Activated B cell treated with CpG ODN at 0.5 μM for 24 hours (primary cell): ENCODE results near the gene GRAMD1A. TPM values are rescaled to one million over a fixed set of nuclear protein-coding genes. Genes with fewer than 3 reads are reported as not detected.
"Not testable (repeated sequence)": the region's sequence is repeated elsewhere in the genome, so short reads cannot be mapped to it uniquely, and the experiment has no call there.

Experiments used
- ATAC-seq: fragments of 200-7000 bp; cut with Tn5 transposase; one replicate; pipeline ENCODE4 v1.10.0; 2021; ENCODE audit warnings: low read depth, mild to moderate bottlenecking, moderate library complexity
- CTCF ChIA-PET: fragments of 350-600 bp; sonication (Branson Sonifier 250); formaldehyde crosslinking; loops from one replicate; lab custom pipeline; 2021; ENCODE audit warnings: antibody characterized with exemption; lab: Charles Lee
- POLR2A ChIA-PET: fragments of 350-600 bp; sonication (Branson Sonifier 250); formaldehyde crosslinking; loops from one replicate; lab custom pipeline; 2021; ENCODE audit warnings: antibody characterized with exemption; lab: Charles Lee
- DNase-seq: peaks from one replicate; pipeline ENCODE4 v3.0.0; 2022
- H3K27ac Mint-ChIP-seq: one replicate; pipeline ENCODE4 v1.8.0; 2020; ENCODE audit warnings: mixed read lengths
- H3K27me3 Mint-ChIP-seq: one replicate; pipeline ENCODE4 v1.8.0; 2021; ENCODE audit warnings: mixed read lengths
- H3K36me3 Mint-ChIP-seq: one replicate; pipeline ENCODE4 v1.8.0; 2021; ENCODE audit warnings: low read depth, mixed read lengths
- H3K4me1 Mint-ChIP-seq: one replicate; pipeline ENCODE4 v1.8.0; 2021; ENCODE audit warnings: mixed read lengths
- H3K4me3 Mint-ChIP-seq: one replicate; pipeline ENCODE4 v1.8.0; 2020; ENCODE audit warnings: mild to moderate bottlenecking, mixed read lengths
- H3K9me3 Mint-ChIP-seq: one replicate; pipeline ENCODE4 v1.8.0; 2020; ENCODE audit warnings: mixed read lengths
- intact Hi-C: fragments of 100-400 bp; cut with micrococcal nuclease; formaldehyde crosslinking; loops from one replicate; pipeline ENCODE4 v1.15.1; 2024
- total RNA-seq: library from RNA; stranded (reverse); gene quantifications from 2 replicates; pipeline ENCODE4 v1.2.3, GENCODE V29; 2022
- TF ChIP-seq, protein P1 (sequence below): fragments of 200-600 bp; IDR thresholded peaks from one replicate; pipeline ENCODE4 v1.8.0; 2022; ENCODE audit warnings: antibody characterized with exemption, mild to moderate bottlenecking

GRAMD1A gene
- total RNA-seq, 1 donor from 2014 or later = 52.9 TPM

DNA sequence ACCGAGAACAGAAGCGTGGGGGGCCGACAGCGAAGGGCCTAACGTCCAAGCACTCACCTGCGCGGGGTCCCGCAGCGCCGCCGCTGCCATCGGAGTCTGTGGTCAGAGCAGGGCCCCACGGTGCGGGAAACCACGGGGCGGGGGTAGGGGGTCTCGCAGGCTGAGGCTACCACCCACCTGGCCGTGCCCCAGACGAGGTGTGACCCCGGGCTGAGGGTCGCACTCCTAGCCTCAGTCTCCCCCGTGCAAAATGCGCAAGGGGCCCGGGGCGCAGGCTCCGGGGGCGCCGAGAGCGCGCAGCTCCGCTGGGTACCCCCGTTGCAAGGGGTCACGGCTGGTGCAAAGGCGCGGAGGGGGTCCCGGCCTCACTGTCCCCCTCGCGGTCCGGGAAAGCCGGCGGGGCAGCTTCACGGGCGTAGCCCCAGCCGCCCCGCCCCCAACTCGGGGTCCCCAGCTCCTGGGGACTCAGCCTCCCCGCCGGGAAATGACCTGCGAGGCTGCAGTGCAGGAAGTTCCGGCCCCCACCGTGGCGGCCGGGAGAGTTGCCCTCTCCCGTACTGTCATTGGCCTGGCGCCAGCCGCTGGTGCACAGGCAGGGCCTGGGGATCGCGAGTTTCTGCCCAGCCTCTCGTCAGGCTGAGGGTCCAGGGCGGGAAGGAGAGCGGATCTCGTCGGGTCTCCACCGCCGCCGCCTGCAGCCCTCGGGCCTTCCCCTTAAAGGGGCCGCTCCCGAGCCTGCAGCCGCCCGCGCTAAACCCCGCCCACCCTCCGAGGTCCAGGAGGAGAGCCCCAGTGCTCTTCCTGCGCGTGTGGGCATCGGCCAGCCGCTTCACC is 36.3 kb upstream of the GRAMD1A start, which contains the start of gene ZNF792:
Gene ZNF792, minus strand, starts transcription at position 657 of the 834 bp plus-strand sequence. Its CDS starts 567 bp downstream, at position 90.
- TF ChIP-seq, protein P1, sequence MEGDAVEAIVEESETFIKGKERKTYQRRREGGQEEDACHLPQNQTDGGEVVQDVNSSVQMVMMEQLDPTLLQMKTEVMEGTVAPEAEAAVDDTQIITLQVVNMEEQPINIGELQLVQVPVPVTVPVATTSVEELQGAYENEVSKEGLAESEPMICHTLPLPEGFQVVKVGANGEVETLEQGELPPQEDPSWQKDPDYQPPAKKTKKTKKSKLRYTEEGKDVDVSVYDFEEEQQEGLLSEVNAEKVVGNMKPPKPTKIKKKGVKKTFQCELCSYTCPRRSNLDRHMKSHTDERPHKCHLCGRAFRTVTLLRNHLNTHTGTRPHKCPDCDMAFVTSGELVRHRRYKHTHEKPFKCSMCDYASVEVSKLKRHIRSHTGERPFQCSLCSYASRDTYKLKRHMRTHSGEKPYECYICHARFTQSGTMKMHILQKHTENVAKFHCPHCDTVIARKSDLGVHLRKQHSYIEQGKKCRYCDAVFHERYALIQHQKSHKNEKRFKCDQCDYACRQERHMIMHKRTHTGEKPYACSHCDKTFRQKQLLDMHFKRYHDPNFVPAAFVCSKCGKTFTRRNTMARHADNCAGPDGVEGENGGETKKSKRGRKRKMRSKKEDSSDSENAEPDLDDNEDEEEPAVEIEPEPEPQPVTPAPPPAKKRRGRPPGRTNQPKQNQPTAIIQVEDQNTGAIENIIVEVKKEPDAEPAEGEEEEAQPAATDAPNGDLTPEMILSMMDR = no peak
- H3K9me3 Mint-ChIP-seq = peaks cover 20% of the 10 kb centered on the region
- intact Hi-C loops = loop anchor here (5.0 kb wide), 1 partner anchor 36 kb away; the partner anchor contains the start of gene ZNF30
- DNase-seq = peak; percentile 52
- peaks cover 32% of the 10 kb centered on the region for H3K36me3 Mint-ChIP-seq
- H3K27ac Mint-ChIP-seq = peak within 1 kb of the TSS; percentile 71
- ChIA-PET CTCF (interaction anchor here (1.0 to 1.4 kb wide), 2 partner anchors 49 to 80 kb away, joined by 4 read pairs; no protein-coding TSS in a partner anchor), POLR2A (interaction anchor here (1.4 kb wide), 1 partner anchor 37 kb away, joined by 5 read pairs; the partner anchor contains the start of gene ZNF30)
- peaks cover 27% of the 10 kb centered on the region for H3K4me1 Mint-ChIP-seq
- ATAC-seq = peak; percentile 82
- H3K27me3 Mint-ChIP-seq = no peaks in the 10 kb centered on the region
- H3K4me3 Mint-ChIP-seq = peak within 1 kb of the TSS; percentile 88

DNA sequence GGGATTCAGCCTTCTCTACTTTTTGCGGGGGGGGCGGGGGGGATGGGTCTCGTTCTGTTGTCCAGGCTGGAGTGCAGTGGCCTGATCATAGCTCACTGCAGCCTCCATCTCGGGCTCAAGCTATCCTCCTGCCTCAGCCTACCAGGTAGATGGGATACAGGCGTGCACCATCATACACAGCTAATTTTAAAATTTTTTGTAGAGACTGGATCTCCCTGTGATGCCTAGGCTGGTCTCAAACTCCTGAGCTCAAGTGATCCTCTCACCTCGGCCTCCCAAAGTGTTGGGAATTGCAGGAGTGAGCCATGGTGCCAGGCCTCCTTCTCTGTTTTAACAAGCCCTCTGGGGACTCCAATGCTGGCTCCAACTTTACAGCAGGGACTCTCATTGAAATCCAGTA is 35.5 kb upstream of the GRAMD1A start:
- ChIA-PET CTCF (interaction anchor here (0.6 to 1.4 kb wide), 2 partner anchors 80 to 697 kb away, joined by 3 to 4 read pairs; no protein-coding TSS in a partner anchor), POLR2A (interaction anchor here (0.7 to 1.4 kb wide), 2 partner anchors 38 to 110 kb away, joined by 5 to 7 read pairs; partner anchors contain the start of gene ZNF30)
- peaks cover 24% of the 10 kb centered on the region for H3K36me3 Mint-ChIP-seq
- H3K27me3 Mint-ChIP-seq = peaks cover under 1% of the 10 kb centered on the region
- peaks cover 16% of the 10 kb centered on the region for H3K9me3 Mint-ChIP-seq
- ATAC-seq = no peak
- H3K4me1 Mint-ChIP-seq = peaks cover 27% of the 10 kb centered on the region
- H3K4me3 Mint-ChIP-seq = peak overlapping the region; percentile 41
- no peak overlapping the region for H3K27ac Mint-ChIP-seq
- intact Hi-C loops = loop anchor here (5.0 kb wide), 1 partner anchor 37 kb away; the partner anchor contains the start of gene ZNF30
- TF ChIP-seq, protein P1 = no peak
- DNase-seq = no peak

DNA sequence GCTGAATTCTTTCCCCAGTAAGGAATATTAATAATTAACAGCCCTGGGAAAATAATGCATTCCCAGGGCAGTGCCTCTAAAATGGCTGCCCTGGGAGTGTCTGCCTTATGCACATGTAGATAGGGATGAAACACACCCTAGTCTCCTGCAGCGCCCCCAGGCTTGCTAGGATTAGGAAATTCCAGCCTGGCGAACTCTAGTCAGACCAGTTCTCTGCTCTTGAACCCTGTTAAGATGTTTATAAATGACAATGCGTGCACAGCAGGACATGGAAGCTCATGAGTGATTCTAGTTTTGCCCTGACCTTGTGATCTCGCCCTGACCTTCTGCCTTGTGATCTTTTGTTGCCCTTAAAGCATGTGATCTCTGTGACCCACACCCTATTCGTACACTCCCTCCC is 34.6 kb upstream of the GRAMD1A start:
- intact Hi-C loops, DNase-seq, H3K9me3 Mint-ChIP-seq, CTCF ChIA-PET, POLR2A ChIA-PET, H3K27ac Mint-ChIP-seq, H3K27me3 Mint-ChIP-seq, ATAC-seq: not testable (repeated sequence)
- peaks cover 27% of the 10 kb centered on the region for H3K4me1 Mint-ChIP-seq
- peaks cover 15% of the 10 kb centered on the region for H3K36me3 Mint-ChIP-seq
- H3K4me3 Mint-ChIP-seq = peak overlapping the region; percentile 47

DNA sequence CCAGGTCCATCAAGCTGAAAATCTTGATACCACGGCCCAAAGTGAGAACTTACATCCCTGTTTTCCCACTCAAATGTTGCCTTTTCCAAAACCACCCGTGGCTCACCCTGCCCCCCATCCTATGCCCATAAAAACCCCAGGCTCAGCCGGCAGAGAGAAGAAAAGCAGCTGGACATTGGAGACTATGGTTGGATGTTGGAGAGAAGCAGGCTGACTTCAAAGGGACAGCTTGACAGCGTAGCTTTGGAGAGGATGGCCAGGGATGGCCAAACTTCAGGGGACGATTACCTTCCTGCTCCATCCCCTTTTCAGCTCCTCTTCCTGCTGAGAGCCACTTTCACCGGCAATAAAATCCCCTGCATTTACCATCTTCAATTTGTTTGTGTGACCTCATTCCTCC is 32.6 kb upstream of the GRAMD1A start:
- POLR2A ChIA-PET = no interaction called here
- TF ChIP-seq, protein P1 = no peak

DNA sequence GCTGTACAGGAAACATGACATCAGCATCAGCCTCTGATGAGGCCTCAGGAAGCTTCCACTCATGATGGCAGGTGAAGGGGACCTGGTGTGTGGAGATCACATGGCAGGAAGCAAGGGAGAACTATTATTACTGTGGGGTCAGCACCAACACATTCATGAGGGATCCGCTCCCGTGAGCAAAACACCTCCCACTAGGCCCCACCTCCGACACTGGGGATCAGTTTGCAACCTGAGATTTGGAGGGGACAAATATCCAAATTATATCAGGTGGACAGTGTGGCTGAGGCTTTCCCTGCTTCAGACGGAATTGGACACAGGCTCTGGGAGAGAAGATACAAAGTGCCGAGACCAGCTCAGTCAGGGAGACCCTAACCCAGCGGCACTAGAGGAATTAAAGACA is 30.4 kb upstream of the GRAMD1A start:
- no peak for DNase-seq
- ATAC-seq = no peak
- ChIA-PET POLR2A (no interaction called here), CTCF (no interaction called here)
- peaks cover 5% of the 10 kb centered on the region for H3K4me1 Mint-ChIP-seq
- H3K9me3 Mint-ChIP-seq = peaks cover 3% of the 10 kb centered on the region
- H3K27ac Mint-ChIP-seq = no peak overlapping the region
- intact Hi-C loops = no loop called here
- TF ChIP-seq, protein P1 = no peak
- no peaks in the 10 kb centered on the region for H3K36me3 Mint-ChIP-seq
- H3K4me3 Mint-ChIP-seq = no peak overlapping the region
- H3K27me3 Mint-ChIP-seq = peaks cover 9% of the 10 kb centered on the region

More for the DNA sequence above, 32.6 kb upstream of the GRAMD1A start:
- no peaks in the 10 kb centered on the region for H3K36me3 Mint-ChIP-seq
- no peak for DNase-seq
- peaks cover 12% of the 10 kb centered on the region for H3K4me1 Mint-ChIP-seq
- intact Hi-C loops = no loop called here
- H3K27me3 Mint-ChIP-seq = peaks cover 6% of the 10 kb centered on the region
- ATAC-seq = no peak
- H3K4me3 Mint-ChIP-seq = no peak overlapping the region
- CTCF ChIA-PET = interaction anchor here (0.7 kb wide), 1 partner anchor 36 kb away, joined by 3 read pairs; no protein-coding TSS in a partner anchor
- H3K27ac Mint-ChIP-seq = no peak overlapping the region
- H3K9me3 Mint-ChIP-seq = peaks cover 3% of the 10 kb centered on the region

DNA sequence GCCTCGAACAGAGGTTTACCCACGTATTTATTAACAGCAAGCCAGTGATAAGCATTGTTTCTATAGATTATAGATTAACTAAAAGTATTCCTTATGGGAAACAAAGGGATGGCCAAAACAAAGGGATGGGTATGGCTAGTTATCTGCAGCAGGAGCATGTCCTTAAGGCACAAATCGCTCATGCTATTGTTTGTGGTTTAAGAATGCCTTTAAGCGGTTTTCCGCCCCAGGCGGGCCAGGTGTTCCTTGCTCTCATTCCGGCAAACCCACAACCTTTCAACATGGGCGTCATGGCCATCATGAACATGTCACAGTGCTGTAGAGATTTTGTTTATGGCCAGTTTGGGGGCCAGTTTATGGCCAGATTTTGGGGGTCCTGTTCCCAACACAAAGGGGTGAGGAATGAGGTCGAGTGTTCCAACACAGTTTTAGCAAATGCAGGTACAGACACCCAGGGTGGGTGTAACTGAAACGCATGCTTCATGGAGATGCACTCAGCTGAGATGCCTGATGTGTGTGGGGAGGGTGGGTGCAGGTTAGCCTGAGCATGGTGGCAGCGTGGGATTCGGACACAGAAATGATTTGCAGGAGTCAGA is 29.8 kb upstream of the GRAMD1A start:
- H3K27me3 Mint-ChIP-seq, H3K4me3 Mint-ChIP-seq, DNase-seq, H3K4me1 Mint-ChIP-seq, H3K27ac Mint-ChIP-seq, H3K36me3 Mint-ChIP-seq, intact Hi-C loops, POLR2A ChIA-PET, H3K9me3 Mint-ChIP-seq, ATAC-seq: not testable (repeated sequence)
- CTCF ChIA-PET = interaction anchor here (3.8 kb wide), 1 partner anchor 43 kb away, joined by 48 read pairs; no protein-coding TSS in a partner anchor
